K562 (cell line): ENCODE results near the gene VSIG10L. TPM values are rescaled to one million over a fixed set of nuclear protein-coding genes. Genes with fewer than 3 reads are reported as not detected.

Experiments used
- BCOR ChIP-seq: fragments of 450-650 bp; IDR thresholded peaks from 2 replicates; pipeline ENCODE4 v1.6.1; 2016
- BRD4 ChIP-seq: fragments of 200-600 bp; sonication (generic); IDR thresholded peaks from 2 replicates; pipeline ENCODE4 v1.6.1; 2017; ENCODE audit warnings: inconsistent platforms
- CEBPG ChIP-seq, 3 experiments: fragments of 200-800 bp in 1 of 3; sonication (Bioruptor generic) in 1 of 3; sonication (generic) in 1 of 3; formaldehyde crosslinking in 1 of 3; IDR thresholded peaks in 2 of 3; conservative IDR thresholded peaks in 1 of 3; 2 replicates each; pipeline versions ENCODE4 v1.6.1 to v1.8.0; 2016 to 2022; ENCODE audit warnings: missing compliant biosample characterization in 2 of 3, missing genetic modification characterization in 2 of 3, mild to moderate bottlenecking in 1 of 3, missing genetic modification reagents in 1 of 3
- CXXC5 ChIP-seq: fragments of 250-450 bp; sonication (Bioruptor Pico); IDR thresholded peaks from 2 replicates; pipeline ENCODE4 v1.8.0; 2022; ENCODE audit warnings: inconsistent platforms, mild to moderate bottlenecking, moderate library complexity
- EP400 ChIP-seq: fragments of 450-650 bp; IDR thresholded peaks from 2 replicates; pipeline ENCODE4 v1.6.1; 2017; ENCODE audit warnings: antibody characterized with exemption, mild to moderate bottlenecking, moderate library complexity
- L3MBTL2 ChIP-seq: fragments of 450-650 bp; IDR thresholded peaks from 2 replicates; pipeline ENCODE4 v1.6.1; 2016; ENCODE audit warnings: mild to moderate bottlenecking, moderate library complexity
- MED1 ChIP-seq: sonication (generic); formaldehyde crosslinking; IDR thresholded peaks from 2 replicates; pipeline ENCODE4 v1.8.1; 2023; ENCODE audit warnings: missing genetic modification reagents, borderline replicate concordance
- NR2C2 ChIP-seq, 2 experiments: fragments of 200-800 bp in 1 of 2; sonication (Bioruptor generic) in 1 of 2; sonication (generic) in 1 of 2; formaldehyde crosslinking in 1 of 2; IDR thresholded peaks; 2 replicates each; pipeline versions ENCODE4 v1.6.1 to v1.8.0; 2016 to 2022; ENCODE audit warnings: mild to moderate bottlenecking in 1 of 2, missing compliant biosample characterization in 1 of 2, missing genetic modification characterization in 1 of 2, missing genetic modification reagents in 1 of 2
- PHF8 ChIP-seq: fragments of 200-600 bp; sonication (generic); IDR thresholded peaks from 2 replicates; pipeline ENCODE4 v1.6.1; 2012; ENCODE audit warnings: mixed run types, mild to moderate bottlenecking, inconsistent platforms, low read length, moderate library complexity, borderline replicate concordance
- RFX1 ChIP-seq: fragments of 450-650 bp; IDR thresholded peaks from 2 replicates; pipeline ENCODE4 v1.6.1; 2016; ENCODE audit warnings: mild to moderate bottlenecking, moderate library complexity
- SIN3A ChIP-seq, 2 experiments: fragments of 150-350 bp in 1 of 2; IDR thresholded peaks; 2 replicates each; pipeline ENCODE4 v1.6.1; 2011 to 2016; ENCODE audit warnings: borderline replicate concordance in 2 of 2, low read depth in 2 of 2, low read length in 2 of 2, mild to moderate bottlenecking in 2 of 2, moderate library complexity in 2 of 2; ENCODE audit not compliant: control insufficient read depth in 1 of 2
- ZNF184 ChIP-seq: sonication (generic); formaldehyde crosslinking; IDR thresholded peaks from 2 replicates; pipeline ENCODE4 v1.5.0; 2020; ENCODE audit warnings: missing genetic modification reagents
- polyA plus RNA-seq, 8 experiments: library from polyadenylated mRNA; depleted of rRNA in 4 of 8; stranded (reverse) in 5 of 8; unstranded in 3 of 8; fragments of >200 nt; fragmentation: Nextera tagmentation in 2 of 8; fragmentation: Illumina TruSeq in 1 of 8; extraction: Ambion mirVana in 2 of 8; extraction: Trizol in 1 of 8; gene quantifications; 2 replicates each; pipeline versions ENCODE4 v1.2.1 to v1.2.3, GENCODE V29; 2011 to 2014; ENCODE audit warnings: inconsistent platforms in 1 of 8, missing spikeins in 1 of 8
- total RNA-seq, 7 experiments: library from RNA; depleted of rRNA in 6 of 7; stranded (reverse); fragments of >200 nt in 6 of 7; fragmentation: Illumina TruSeq in 2 of 7; extraction: Trizol in 2 of 7; gene quantifications; 2 replicates each; pipeline versions ENCODE4 v1.2.1 to v1.2.3, GENCODE V29; 2011 to 2021; ENCODE audit warnings: low replicate concordance in 1 of 7
- TF ChIP-seq, protein P1 (sequence below): sonication (generic); formaldehyde crosslinking; IDR thresholded peaks from 2 replicates; pipeline ENCODE4 v1.4.0; 2020; ENCODE audit warnings: mild to moderate bottlenecking, missing genetic modification reagents
- TF ChIP-seq, protein P2 (sequence below): sonication (generic); formaldehyde crosslinking; IDR thresholded peaks from 2 replicates; pipeline ENCODE4 v1.8.0; 2022; ENCODE audit warnings: mild to moderate bottlenecking, missing genetic modification reagents
- TF ChIP-seq, protein P3 (sequence below): IDR thresholded peaks from 3 replicates; pipeline ENCODE4 v1.6.1; 2011; ENCODE audit warnings: borderline replicate concordance, mild to moderate bottlenecking; ENCODE audit not compliant: insufficient read length, insufficient read depth
- TF ChIP-seq, protein P4 (sequence below): fragments of 250-450 bp; sonication (Bioruptor Pico); IDR thresholded peaks from 2 replicates; pipeline ENCODE4 v1.8.0; 2021; ENCODE audit warnings: borderline replicate concordance, mild to moderate bottlenecking, moderate library complexity; ENCODE audit not compliant: poor library complexity, severe bottlenecking

The VSIG10L gene
- total and polyA plus RNA-seq, 9 of the 15 experiments (the other 6 are each of a cell fraction or from before 2014, with no cell fraction given) = 1.1 to 7.6 (median 2.2) TPM

DNA sequence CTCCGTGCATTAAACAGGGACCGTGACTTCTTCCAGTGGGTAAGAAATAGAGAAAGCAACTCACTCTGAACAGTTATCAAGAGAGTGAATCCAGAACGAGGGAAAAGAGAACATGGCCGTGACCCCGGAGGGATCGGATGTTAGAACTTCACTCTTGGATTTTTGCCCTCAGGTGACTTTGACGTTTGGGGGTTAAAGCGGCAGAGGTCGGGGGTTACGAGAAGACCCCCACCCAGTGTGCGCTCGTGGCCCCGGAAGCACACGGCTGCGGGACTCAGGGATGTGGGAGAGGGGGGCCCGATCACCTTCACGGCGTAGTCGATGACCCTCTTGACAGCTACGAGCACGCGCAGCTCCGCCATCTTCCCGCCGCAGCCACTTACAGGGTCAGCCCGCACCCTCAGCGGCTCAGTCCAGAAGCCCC lies 24.0 kb upstream of the VSIG10L start, which contains the start of gene ETFB (continued):
- TF ChIP-seq NR2C2 (CRISPR knock-in tag; IDR thresholded peaks at IDR 0.05) (0 out of 2 replicates have a peak, but pooled peaks have one; percentile 36), NR2C2 (tag; IDR thresholded peaks at IDR 0.05) (peak; percentile 94), BRD4 (0 out of 2 replicates have a peak, but pooled peaks have one; percentile 45), PHF8 (peak; percentile 75; the same call in 1 of the 2 replicates), L3MBTL2 (peak; percentile 68), CXXC5 (peak; percentile 70; the same call in 1 of the 2 replicates), SIN3A (IDR thresholded peaks at IDR 0.05; ENCODE audit: borderline replicate concordance in 2 of 2, control insufficient read depth in 1 of 2, low read depth in 2 of 2, low read length in 2 of 2) (peak in 1 of 2 experiments; percentile 75; a peak in 1 of 4 replicates), CEBPG (CRISPR knock-in tag; IDR thresholded peaks at IDR 0.05) (0 out of 2 replicates have a peak, but pooled peaks have one; percentile 5), CEBPG (tag; conservative IDR thresholded peaks at IDR 0.05 in 1 of 2, IDR thresholded peaks at IDR 0.05 in 1 of 2) (no peak), MED1 (no peak), EP400 (peak; percentile 74), BCOR (0 out of 2 replicates have a peak, but pooled peaks have one; percentile 31), ZNF184 (no peak), RFX1 (no peak)
- TF ChIP-seq, protein P1, sequence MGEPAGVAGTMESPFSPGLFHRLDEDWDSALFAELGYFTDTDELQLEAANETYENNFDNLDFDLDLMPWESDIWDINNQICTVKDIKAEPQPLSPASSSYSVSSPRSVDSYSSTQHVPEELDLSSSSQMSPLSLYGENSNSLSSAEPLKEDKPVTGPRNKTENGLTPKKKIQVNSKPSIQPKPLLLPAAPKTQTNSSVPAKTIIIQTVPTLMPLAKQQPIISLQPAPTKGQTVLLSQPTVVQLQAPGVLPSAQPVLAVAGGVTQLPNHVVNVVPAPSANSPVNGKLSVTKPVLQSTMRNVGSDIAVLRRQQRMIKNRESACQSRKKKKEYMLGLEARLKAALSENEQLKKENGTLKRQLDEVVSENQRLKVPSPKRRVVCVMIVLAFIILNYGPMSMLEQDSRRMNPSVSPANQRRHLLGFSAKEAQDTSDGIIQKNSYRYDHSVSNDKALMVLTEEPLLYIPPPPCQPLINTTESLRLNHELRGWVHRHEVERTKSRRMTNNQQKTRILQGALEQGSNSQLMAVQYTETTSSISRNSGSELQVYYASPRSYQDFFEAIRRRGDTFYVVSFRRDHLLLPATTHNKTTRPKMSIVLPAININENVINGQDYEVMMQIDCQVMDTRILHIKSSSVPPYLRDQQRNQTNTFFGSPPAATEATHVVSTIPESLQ (CRISPR knock-in tag) = no peak
- TF ChIP-seq, protein P2, sequence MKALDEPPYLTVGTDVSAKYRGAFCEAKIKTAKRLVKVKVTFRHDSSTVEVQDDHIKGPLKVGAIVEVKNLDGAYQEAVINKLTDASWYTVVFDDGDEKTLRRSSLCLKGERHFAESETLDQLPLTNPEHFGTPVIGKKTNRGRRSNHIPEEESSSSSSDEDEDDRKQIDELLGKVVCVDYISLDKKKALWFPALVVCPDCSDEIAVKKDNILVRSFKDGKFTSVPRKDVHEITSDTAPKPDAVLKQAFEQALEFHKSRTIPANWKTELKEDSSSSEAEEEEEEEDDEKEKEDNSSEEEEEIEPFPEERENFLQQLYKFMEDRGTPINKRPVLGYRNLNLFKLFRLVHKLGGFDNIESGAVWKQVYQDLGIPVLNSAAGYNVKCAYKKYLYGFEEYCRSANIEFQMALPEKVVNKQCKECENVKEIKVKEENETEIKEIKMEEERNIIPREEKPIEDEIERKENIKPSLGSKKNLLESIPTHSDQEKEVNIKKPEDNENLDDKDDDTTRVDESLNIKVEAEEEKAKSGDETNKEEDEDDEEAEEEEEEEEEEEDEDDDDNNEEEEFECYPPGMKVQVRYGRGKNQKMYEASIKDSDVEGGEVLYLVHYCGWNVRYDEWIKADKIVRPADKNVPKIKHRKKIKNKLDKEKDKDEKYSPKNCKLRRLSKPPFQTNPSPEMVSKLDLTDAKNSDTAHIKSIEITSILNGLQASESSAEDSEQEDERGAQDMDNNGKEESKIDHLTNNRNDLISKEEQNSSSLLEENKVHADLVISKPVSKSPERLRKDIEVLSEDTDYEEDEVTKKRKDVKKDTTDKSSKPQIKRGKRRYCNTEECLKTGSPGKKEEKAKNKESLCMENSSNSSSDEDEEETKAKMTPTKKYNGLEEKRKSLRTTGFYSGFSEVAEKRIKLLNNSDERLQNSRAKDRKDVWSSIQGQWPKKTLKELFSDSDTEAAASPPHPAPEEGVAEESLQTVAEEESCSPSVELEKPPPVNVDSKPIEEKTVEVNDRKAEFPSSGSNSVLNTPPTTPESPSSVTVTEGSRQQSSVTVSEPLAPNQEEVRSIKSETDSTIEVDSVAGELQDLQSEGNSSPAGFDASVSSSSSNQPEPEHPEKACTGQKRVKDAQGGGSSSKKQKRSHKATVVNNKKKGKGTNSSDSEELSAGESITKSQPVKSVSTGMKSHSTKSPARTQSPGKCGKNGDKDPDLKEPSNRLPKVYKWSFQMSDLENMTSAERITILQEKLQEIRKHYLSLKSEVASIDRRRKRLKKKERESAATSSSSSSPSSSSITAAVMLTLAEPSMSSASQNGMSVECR (CRISPR knock-in tag) = peak; percentile 56; the same call in 1 of the 2 replicates
- TF ChIP-seq, protein P3, sequence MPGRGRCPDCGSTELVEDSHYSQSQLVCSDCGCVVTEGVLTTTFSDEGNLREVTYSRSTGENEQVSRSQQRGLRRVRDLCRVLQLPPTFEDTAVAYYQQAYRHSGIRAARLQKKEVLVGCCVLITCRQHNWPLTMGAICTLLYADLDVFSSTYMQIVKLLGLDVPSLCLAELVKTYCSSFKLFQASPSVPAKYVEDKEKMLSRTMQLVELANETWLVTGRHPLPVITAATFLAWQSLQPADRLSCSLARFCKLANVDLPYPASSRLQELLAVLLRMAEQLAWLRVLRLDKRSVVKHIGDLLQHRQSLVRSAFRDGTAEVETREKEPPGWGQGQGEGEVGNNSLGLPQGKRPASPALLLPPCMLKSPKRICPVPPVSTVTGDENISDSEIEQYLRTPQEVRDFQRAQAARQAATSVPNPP = no peak
- TF ChIP-seq, protein P4, sequence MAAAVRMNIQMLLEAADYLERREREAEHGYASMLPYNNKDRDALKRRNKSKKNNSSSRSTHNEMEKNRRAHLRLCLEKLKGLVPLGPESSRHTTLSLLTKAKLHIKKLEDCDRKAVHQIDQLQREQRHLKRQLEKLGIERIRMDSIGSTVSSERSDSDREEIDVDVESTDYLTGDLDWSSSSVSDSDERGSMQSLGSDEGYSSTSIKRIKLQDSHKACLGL (CRISPR knock-in tag) = peak; percentile 6
